Right lung (tissue), 5 donors: ENCODE measurements around the gene ARRB2. TPM values are rescaled to one million over a fixed set of nuclear protein-coding genes. Genes with fewer than 3 reads are reported as not detected.

ENCODE experiments used
- DNase-seq, 2 donors: peaks; one replicate each; pipeline ENCODE4 v3.0.0-alpha.2; 2013
- polyA plus RNA-seq, 5 donors: library from polyadenylated mRNA; unstranded; fragments of 120-200 nt; gene quantifications; one replicate each; pipeline versions ENCODE4 v1.2.1 to v1.2.3, GENCODE V29; 2013; ENCODE audit warnings: inconsistent platforms in 1 of 5, low replicate concordance in 1 of 5; ENCODE audit not compliant: insufficient read length in 5 of 5, insufficient read depth in 1 of 5

Gene ARRB2
- polyA plus RNA-seq, 5 donors, result 39.2 to 56.5 (median 44.9) TPM

- no peak for DNase-seq
Measured at GRCh38 chr17:4751932-4752331, 41.5 kb downstream of the ARRB2 start.

GRCh38 chr17:4753392-4753791, 43.0 kb downstream of the ARRB2 start:
- no peak for DNase-seq

- DNase-seq, result no peak
Measured at GRCh38 chr17:4759776-4760236, 49.4 kb downstream of the ARRB2 start.

- no peak for DNase-seq
Measured at GRCh38 chr17:4764595-4764994, 54.2 kb downstream of the ARRB2 start.

- DNase-seq, result no peak
Measured at GRCh38 chr17:4766201-4766600, 55.8 kb downstream of the ARRB2 start.

- no peak for DNase-seq
Measured at GRCh38 chr17:4766723-4767122, 56.3 kb downstream of the ARRB2 start.

GRCh38 chr17:4768298-4768697, 57.9 kb downstream of the ARRB2 start:
- DNase-seq, result no peak

- no peak for DNase-seq
Measured at GRCh38 chr17:4769628-4770027, 59.2 kb downstream of the ARRB2 start.

Other genes with a start within 250 kb of the ARRB2 start
- 10 to 100 TPM; 17.3 to 30.7 (median 23.5) TPM for gene SPNS2, start 211.8 kb upstream of the ARRB2 start, polyA plus RNA-seq
- gene MYBBP1A, start 155.2 kb upstream of the ARRB2 start, polyA plus RNA-seq, result 10 to 100 TPM; 29.0 to 51.0 (median 35.3) TPM
- gene GGT6, start 150.1 kb upstream of the ARRB2 start, polyA plus RNA-seq, result 1 to 10 TPM; 3.9 to 9.8 (median 6.1) TPM
- 10 to 100 TPM; 17.2 to 32.0 (median 22.6) TPM for gene SMTNL2, start 126.1 kb upstream of the ARRB2 start, polyA plus RNA-seq
- gene ALOX15, start 69.0 kb upstream of the ARRB2 start, polyA plus RNA-seq, result 1 to 10 TPM; 2.9 to 5.0 (median 3.4) TPM
- 10 to 100 TPM; 32.8 to 56.6 (median 47.0) TPM for gene PELP1, start 6.5 kb upstream of the ARRB2 start, polyA plus RNA-seq
- gene MED11, start 20.8 kb downstream of the ARRB2 start, polyA plus RNA-seq, result 10 to 100 TPM; 21.2 to 25.9 (median 24.0) TPM
- under 1 TPM; 0.34 to 0.87 (median 0.65) TPM for gene ZMYND15, start 29.2 kb downstream of the ARRB2 start, polyA plus RNA-seq
- 10 to 100 TPM; 12.1 to 24.4 (median 16.9) TPM for gene CXCL16, start 29.3 kb downstream of the ARRB2 start, polyA plus RNA-seq
- gene TM4SF5, start 61.3 kb downstream of the ARRB2 start, polyA plus RNA-seq, result not detected
- gene VMO1, start 75.7 kb downstream of the ARRB2 start, polyA plus RNA-seq, result under 1 TPM in 4 of 5 donors, not detected in 1; 0.16 to 0.97 (median 0.35) TPM
- 1 to 10 TPM in 3 of 5 donors, under 1 TPM in 2; 0.64 to 1.7 (median 1.0) TPM for gene GLTPD2, start 78.3 kb downstream of the ARRB2 start, polyA plus RNA-seq
- gene PSMB6, start 85.5 kb downstream of the ARRB2 start, polyA plus RNA-seq, result 100 to 1,000 TPM in 3 of 5 donors, 10 to 100 TPM in 2; 97.5 to 118 (median 100) TPM
- 10 to 100 TPM; 47.9 to 65.0 (median 60.6) TPM for gene PLD2, start 96.5 kb downstream of the ARRB2 start, polyA plus RNA-seq
- gene MINK1, start 122.7 kb downstream of the ARRB2 start, polyA plus RNA-seq, result 10 to 100 TPM; 47.4 to 64.5 (median 57.3) TPM
- gene C17orf107, start 188.9 kb downstream of the ARRB2 start, polyA plus RNA-seq, result 1 to 10 TPM in 2 of 5 donors, under 1 TPM in 3; 0.52 to 1.8 (median 0.85) TPM
- gene CHRNE, start 192.5 kb downstream of the ARRB2 start, polyA plus RNA-seq, result 1 to 10 TPM in 2 of 5 donors, under 1 TPM in 3; 0.59 to 1.2 (median 0.94) TPM
- gene GP1BA, start 221.6 kb downstream of the ARRB2 start, polyA plus RNA-seq, result 1 to 10 TPM; 2.4 to 3.5 (median 2.9) TPM
- 10 to 100 TPM; 40.1 to 62.0 (median 46.2) TPM for gene SLC25A11, start 229.4 kb downstream of the ARRB2 start, polyA plus RNA-seq
- gene RNF167, start 229.6 kb downstream of the ARRB2 start, polyA plus RNA-seq, result 100 to 1,000 TPM; 105 to 134 (median 122) TPM
- gene PFN1, start 237.9 kb downstream of the ARRB2 start, polyA plus RNA-seq, result 100 to 1,000 TPM; 315 to 670 (median 399) TPM
- gene ENO3, start 240.5 kb downstream of the ARRB2 start, polyA plus RNA-seq, result 100 to 1,000 TPM in 1 of 5 donors, 10 to 100 TPM in 4; 12.8 to 101 (median 15.4) TPM